ENCODE measurements around the gene AQP9. TPM values are rescaled to one million over a fixed set of nuclear protein-coding genes. Genes with fewer than 3 reads are reported as not detected.
A peak's percentile ranks its signal among the peaks of the same experiment; 100 is the strongest.

Gene AQP9, protein sequence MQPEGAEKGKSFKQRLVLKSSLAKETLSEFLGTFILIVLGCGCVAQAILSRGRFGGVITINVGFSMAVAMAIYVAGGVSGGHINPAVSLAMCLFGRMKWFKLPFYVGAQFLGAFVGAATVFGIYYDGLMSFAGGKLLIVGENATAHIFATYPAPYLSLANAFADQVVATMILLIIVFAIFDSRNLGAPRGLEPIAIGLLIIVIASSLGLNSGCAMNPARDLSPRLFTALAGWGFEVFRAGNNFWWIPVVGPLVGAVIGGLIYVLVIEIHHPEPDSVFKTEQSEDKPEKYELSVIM
- 0.04 and 0.08 TPM in 2 replicates for polyA plus RNA-seq (2013)

DNA sequence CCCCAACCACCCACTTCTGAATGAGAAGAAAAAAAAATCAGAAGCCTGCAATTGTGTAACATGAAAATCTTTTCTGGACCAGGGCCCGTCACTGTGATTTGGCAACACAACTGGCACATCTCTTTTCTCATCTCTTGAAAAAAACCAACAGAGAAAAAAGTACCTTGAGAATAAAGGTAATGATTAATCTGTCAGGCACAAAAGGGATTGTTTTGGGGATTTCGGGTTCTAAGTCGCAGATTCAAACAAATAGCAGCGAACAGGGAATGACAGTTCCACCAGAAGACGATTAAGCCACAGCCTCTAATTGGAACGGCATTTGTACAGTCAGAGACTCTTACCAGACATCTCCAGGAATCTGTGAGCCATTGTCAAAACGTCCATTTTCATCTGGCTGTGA lies at the start of gene AQP9:
AQP9 (plus strand) TSS at position 276 of the 400 bp plus-strand sequence. CDS start 185 bp downstream, outside the sequence.
- no peaks in the 10 kb centered on the region for H3K27me3 ChIP-seq (ENCODE audit: insufficient read depth, low read length)
- WGBS (ENCODE audit: extremely low coverage, insufficient coverage, insufficient read length), result no CpG with 5 or more reads among the region's 7 CpGs
- no peak within 1 kb of the TSS for H3K18ac ChIP-seq (ENCODE audit: low read length)
- H4K12ac ChIP-seq (ENCODE audit: low read depth, low read length), result no peak within 1 kb of the TSS
- H2AK5ac ChIP-seq (ENCODE audit: low read length), result no peak within 1 kb of the TSS
- H2BK12ac ChIP-seq (ENCODE audit: low read length), result no peak within 1 kb of the TSS
- no peak within 1 kb of the TSS for H2AFZ ChIP-seq (ENCODE audit: insufficient read depth, low read length, poor library complexity)
- no peaks in the 10 kb centered on the region for H3K36me3 ChIP-seq (ENCODE audit: control insufficient read depth in 1 of 2, insufficient read depth in 2 of 2, low read length in 2 of 2)
- H3K27ac ChIP-seq (ENCODE audit: low read depth, low read length), result no peak within 1 kb of the TSS
- no peak within 1 kb of the TSS for H3K9ac ChIP-seq (ENCODE audit: low read length)
- H3K79me1 ChIP-seq (ENCODE audit: low read length), result no peaks in the 10 kb centered on the region
- no peak within 1 kb of the TSS for H2BK120ac ChIP-seq (ENCODE audit: insufficient read depth, low read length, poor library complexity)
- no peaks in the 10 kb centered on the region for H3K79me2 ChIP-seq (ENCODE audit: control insufficient read depth, insufficient read depth, low read length, poor library complexity)
- peak; percentile 38 to 60 for DNase-seq
- no peak within 1 kb of the TSS for H3K4ac ChIP-seq (ENCODE audit: low read depth, low read length)
- no peak within 1 kb of the TSS for H3K23ac ChIP-seq (ENCODE audit: low read length)
- no peak within 1 kb of the TSS for H3K4me2 ChIP-seq (ENCODE audit: low read length)
- H3K4me3 ChIP-seq (ENCODE audit: low read depth, low read length), result no peak within 1 kb of the TSS
- no peak within 1 kb of the TSS for H4K8ac ChIP-seq (ENCODE audit: low read depth, low read length)
- no peaks in the 10 kb centered on the region for H3K4me1 ChIP-seq (ENCODE audit: control insufficient read depth in 1 of 2, insufficient read depth in 2 of 2, low read length in 2 of 2)
- no peak within 1 kb of the TSS for H4K91ac ChIP-seq (ENCODE audit: low read depth, low read length)
- no peaks in the 10 kb centered on the region for H3K9me3 ChIP-seq (ENCODE audit: insufficient read depth, low read depth, low read length)
- no peak within 1 kb of the TSS for H2BK5ac ChIP-seq (ENCODE audit: low read depth, low read length, poor library complexity)
- no peak within 1 kb of the TSS for H3K14ac ChIP-seq (ENCODE audit: low read length)

DNA sequence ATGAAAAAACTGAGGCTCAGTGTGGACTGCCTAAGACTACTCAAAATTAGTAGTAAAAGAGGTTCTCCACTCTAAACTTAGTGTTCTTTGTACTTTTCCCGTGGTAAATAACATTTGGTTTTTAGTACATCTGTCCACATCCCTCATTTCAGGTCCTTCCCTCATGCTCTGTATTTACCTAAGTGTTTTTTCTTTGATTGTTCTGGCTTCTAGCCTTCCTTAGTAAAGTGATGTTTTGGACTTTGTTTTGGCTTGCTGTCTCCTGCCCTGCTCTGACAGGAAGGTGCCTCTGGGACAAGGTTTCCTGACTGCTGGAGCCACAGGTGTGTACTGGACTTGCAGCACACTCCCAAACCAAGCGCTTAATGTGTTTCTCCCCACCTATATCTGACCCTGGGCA lies 42.8 kb upstream of the AQP9 start:
- no peak overlapping the region for H3K27ac ChIP-seq (ENCODE audit: low read depth, low read length)
- H2AFZ ChIP-seq (ENCODE audit: insufficient read depth, low read length, poor library complexity), result no peak overlapping the region
- no peaks in the 10 kb centered on the region for H3K36me3 ChIP-seq (ENCODE audit: control insufficient read depth in 1 of 2, insufficient read depth in 2 of 2, low read length in 2 of 2)
- no peak overlapping the region for H3K9ac ChIP-seq (ENCODE audit: low read length)
- no peak overlapping the region for H4K91ac ChIP-seq (ENCODE audit: low read depth, low read length)
- no peaks in the 10 kb centered on the region for H3K79me1 ChIP-seq (ENCODE audit: low read length)
- H2BK120ac ChIP-seq (ENCODE audit: insufficient read depth, low read length, poor library complexity), result no peak overlapping the region
- WGBS (ENCODE audit: extremely low coverage, insufficient coverage, insufficient read length), result no CpG with 5 or more reads among the region's 2 CpGs
- H3K14ac ChIP-seq (ENCODE audit: low read length), result no peak overlapping the region
- H3K9me3 ChIP-seq (ENCODE audit: insufficient read depth, low read depth, low read length), result no peaks in the 10 kb centered on the region
- no peak overlapping the region for H4K12ac ChIP-seq (ENCODE audit: low read depth, low read length)
- H4K8ac ChIP-seq (ENCODE audit: low read depth, low read length), result no peak overlapping the region
- H3K23ac ChIP-seq (ENCODE audit: low read length), result no peak overlapping the region
- no peaks in the 10 kb centered on the region for H3K4me1 ChIP-seq (ENCODE audit: control insufficient read depth in 1 of 2, insufficient read depth in 2 of 2, low read length in 2 of 2)
- H3K4me3 ChIP-seq (ENCODE audit: low read depth, low read length), result no peak overlapping the region
- H2AK5ac ChIP-seq (ENCODE audit: low read length), result no peak overlapping the region
- no peak overlapping the region for H3K4ac ChIP-seq (ENCODE audit: low read depth, low read length)
- no peak overlapping the region for H3K18ac ChIP-seq (ENCODE audit: low read length)
- H2BK5ac ChIP-seq (ENCODE audit: low read depth, low read length, poor library complexity), result no peak overlapping the region
- H3K79me2 ChIP-seq (ENCODE audit: control insufficient read depth, insufficient read depth, low read length, poor library complexity), result no peaks in the 10 kb centered on the region
- H2BK12ac ChIP-seq (ENCODE audit: low read length), result no peak overlapping the region
- no peak overlapping the region for H3K4me2 ChIP-seq (ENCODE audit: low read length)
- no peak for DNase-seq
- H3K27me3 ChIP-seq (ENCODE audit: insufficient read depth, low read length), result no peaks in the 10 kb centered on the region

DNA sequence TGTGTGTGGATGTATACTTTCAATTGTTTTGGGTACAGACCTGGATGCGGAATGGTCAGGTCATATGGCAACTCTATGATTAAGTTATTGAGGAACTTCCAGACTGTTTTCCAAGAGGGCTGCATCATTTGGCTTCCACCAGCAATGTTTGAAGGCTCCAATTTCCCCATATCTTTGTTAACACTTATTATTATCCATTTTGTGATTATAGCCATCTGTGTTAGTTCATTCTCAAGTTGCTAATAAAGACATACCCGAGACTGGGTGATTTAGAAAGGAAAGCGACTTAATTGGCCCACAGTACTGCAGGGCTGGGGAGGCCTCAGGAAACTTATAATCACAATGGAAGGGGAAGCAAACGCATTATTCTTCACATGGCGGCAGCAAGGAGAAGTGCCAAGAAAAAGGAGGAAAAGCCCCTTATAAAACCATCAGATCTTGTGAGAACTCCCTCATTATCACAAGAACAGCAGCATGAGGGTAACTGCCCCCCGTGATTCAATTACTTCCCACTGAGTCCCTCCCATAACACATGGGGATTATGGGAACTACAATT lies 41.6 kb upstream of the AQP9 start:
- no peak for DNase-seq
- no peak overlapping the region for H2BK12ac ChIP-seq (ENCODE audit: low read length)
- H3K4me2 ChIP-seq (ENCODE audit: low read length), result no peak overlapping the region
- H4K91ac ChIP-seq (ENCODE audit: low read depth, low read length), result no peak overlapping the region
- H3K27ac ChIP-seq (ENCODE audit: low read depth, low read length), result no peak overlapping the region
- no peak overlapping the region for H3K18ac ChIP-seq (ENCODE audit: low read length)
- no peak overlapping the region for H2AK5ac ChIP-seq (ENCODE audit: low read length)
- no peaks in the 10 kb centered on the region for H3K9me3 ChIP-seq (ENCODE audit: insufficient read depth, low read depth, low read length)
- H3K79me2 ChIP-seq (ENCODE audit: control insufficient read depth, insufficient read depth, low read length, poor library complexity), result no peaks in the 10 kb centered on the region
- no peak overlapping the region for H3K4me3 ChIP-seq (ENCODE audit: low read depth, low read length)
- H4K8ac ChIP-seq (ENCODE audit: low read depth, low read length), result no peak overlapping the region
- H2BK5ac ChIP-seq (ENCODE audit: low read depth, low read length, poor library complexity), result no peak overlapping the region
- no peak overlapping the region for H3K23ac ChIP-seq (ENCODE audit: low read length)
- no peaks in the 10 kb centered on the region for H3K27me3 ChIP-seq (ENCODE audit: insufficient read depth, low read length)
- H4K12ac ChIP-seq (ENCODE audit: low read depth, low read length), result no peak overlapping the region
- no CpG with 5 or more reads among the region's 6 CpGs for WGBS (ENCODE audit: extremely low coverage, insufficient coverage, insufficient read length)
- no peak overlapping the region for H3K4ac ChIP-seq (ENCODE audit: low read depth, low read length)
- H3K14ac ChIP-seq (ENCODE audit: low read length), result no peak overlapping the region
- no peak overlapping the region for H2BK120ac ChIP-seq (ENCODE audit: insufficient read depth, low read length, poor library complexity)
- no peaks in the 10 kb centered on the region for H3K79me1 ChIP-seq (ENCODE audit: low read length)
- no peak overlapping the region for H3K9ac ChIP-seq (ENCODE audit: low read length)
- no peaks in the 10 kb centered on the region for H3K36me3 ChIP-seq (ENCODE audit: control insufficient read depth in 1 of 2, insufficient read depth in 2 of 2, low read length in 2 of 2)
- no peaks in the 10 kb centered on the region for H3K4me1 ChIP-seq (ENCODE audit: control insufficient read depth in 1 of 2, insufficient read depth in 2 of 2, low read length in 2 of 2)
- H2AFZ ChIP-seq (ENCODE audit: insufficient read depth, low read length, poor library complexity), result no peak overlapping the region

DNA sequence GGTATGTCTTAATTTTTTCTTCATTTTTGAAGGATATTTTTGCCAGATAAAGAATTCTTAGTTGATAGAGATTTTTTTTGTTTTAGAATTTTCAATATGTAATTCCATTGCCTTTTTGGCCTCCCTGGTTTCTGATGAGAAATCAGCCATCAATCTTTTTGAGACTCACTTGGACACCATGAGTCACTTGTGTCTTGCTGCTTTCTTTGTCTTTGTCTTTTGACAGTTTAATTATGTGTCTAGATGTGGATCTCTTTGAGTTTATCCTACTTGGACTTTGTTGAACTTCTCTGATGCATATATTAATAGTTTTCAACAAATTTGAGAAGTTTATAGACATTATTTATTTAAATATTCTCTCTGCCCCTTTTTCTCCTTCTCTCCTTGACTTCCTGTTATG lies 34.7 kb upstream of the AQP9 start:
- Histone ChIP-seq H4K12ac (ENCODE audit: low read depth, low read length) (no peak overlapping the region), H3K9ac (ENCODE audit: low read length) (no peak overlapping the region), H2BK5ac (ENCODE audit: low read depth, low read length, poor library complexity) (no peak overlapping the region), H3K79me2 (ENCODE audit: control insufficient read depth, insufficient read depth, low read length, poor library complexity) (no peaks in the 10 kb centered on the region), H2AFZ (ENCODE audit: insufficient read depth, low read length, poor library complexity) (no peak overlapping the region), H3K4ac (ENCODE audit: low read depth, low read length) (no peak overlapping the region), H4K91ac (ENCODE audit: low read depth, low read length) (no peak overlapping the region), H3K36me3 (ENCODE audit: control insufficient read depth in 1 of 2, insufficient read depth in 2 of 2, low read length in 2 of 2) (no peaks in the 10 kb centered on the region), H2BK120ac (ENCODE audit: insufficient read depth, low read length, poor library complexity) (no peak overlapping the region), H3K23ac (ENCODE audit: low read length) (no peak overlapping the region), H3K4me1 (ENCODE audit: control insufficient read depth in 1 of 2, insufficient read depth in 2 of 2, low read length in 2 of 2) (no peaks in the 10 kb centered on the region), H3K14ac (ENCODE audit: low read length) (no peak overlapping the region), H3K27me3 (ENCODE audit: insufficient read depth, low read length) (no peaks in the 10 kb centered on the region), H2BK12ac (ENCODE audit: low read length) (no peak overlapping the region), H2AK5ac (ENCODE audit: low read length) (no peak overlapping the region), H3K79me1 (ENCODE audit: low read length) (no peaks in the 10 kb centered on the region), H3K4me3 (ENCODE audit: low read depth, low read length) (no peak overlapping the region), H4K8ac (ENCODE audit: low read depth, low read length) (no peak overlapping the region), H3K9me3 (ENCODE audit: insufficient read depth, low read depth, low read length) (no peaks in the 10 kb centered on the region), H3K4me2 (ENCODE audit: low read length) (no peak overlapping the region), H3K27ac (ENCODE audit: low read depth, low read length) (no peak overlapping the region), H3K18ac (ENCODE audit: low read length) (no peak overlapping the region)
- no peak for DNase-seq
